ENCODE results near the gene SMG5. TPM values are rescaled to one million over a fixed set of nuclear protein-coding genes. Genes with fewer than 3 reads are reported as not detected.

The SMG5 gene
- total RNA-seq, 1 experiment from 2014 or later: 117 TPM

DNA sequence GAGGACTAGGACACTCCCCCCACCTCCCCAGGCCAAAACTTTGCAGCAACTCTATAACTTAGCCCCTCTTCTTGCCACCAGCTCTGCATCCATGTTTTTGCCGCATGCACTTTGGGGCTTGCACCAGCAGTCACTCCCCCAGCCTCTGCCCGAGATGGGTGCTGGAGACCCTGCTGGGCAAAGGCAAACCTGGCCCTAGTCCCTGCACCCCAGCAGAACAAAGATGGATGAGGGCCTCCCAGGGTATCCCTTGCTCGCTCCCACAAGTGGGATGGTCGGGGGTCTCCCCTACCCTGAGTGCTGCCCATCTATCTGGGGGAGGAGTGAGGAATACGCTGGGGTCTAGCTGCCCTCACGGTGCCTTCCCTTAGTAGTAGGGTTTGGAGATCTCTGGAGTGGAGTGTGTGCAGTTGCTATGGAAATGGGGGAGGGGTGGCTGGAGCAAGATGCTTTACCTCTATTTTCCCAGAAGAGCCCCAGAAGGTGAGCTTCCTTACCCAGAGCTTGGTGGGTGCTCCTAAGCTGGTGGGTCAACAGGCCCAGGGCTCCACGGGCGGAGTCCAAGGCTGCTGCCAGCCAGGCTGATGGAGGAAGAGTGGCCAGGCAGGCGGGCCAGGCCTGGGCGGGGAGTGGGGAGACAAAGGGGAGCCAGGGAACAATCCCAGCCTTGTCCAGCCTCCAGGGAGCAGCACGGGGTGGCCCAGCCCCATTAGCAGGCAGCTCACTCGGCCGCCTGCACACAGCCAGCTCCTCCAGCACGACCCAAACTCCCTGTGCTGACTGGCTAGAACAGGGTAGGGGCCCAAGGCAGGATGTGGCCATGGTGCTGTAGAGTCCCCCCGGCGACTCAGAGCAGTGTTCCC, 34.9 kb downstream of the SMG5 start, which contains the start of gene PAQR6:
Gene PAQR6 (minus strand): TSS at position 597 of the 863 bp plus-strand sequence. CDS start 1,325 bp downstream, outside the sequence.
- Histone ChIP-seq H3K4me1 (ENCODE audit: control insufficient read depth, insufficient read depth, low read length) (peaks cover 9% of the 10 kb centered on the region), H3K27ac (ENCODE audit: low read length) (no peak within 1 kb of the TSS), H3K9me3 (ENCODE audit: control insufficient read depth, insufficient read depth, low read depth, low read length) (no peaks in the 10 kb centered on the region), H3K36me3 (ENCODE audit: control insufficient read depth, insufficient read depth, low read length) (no peaks in the 10 kb centered on the region; the same call in none of the 2 replicates), H3K4me3 (ENCODE audit: low read depth in 2 of 2, low read length in 2 of 2) (no peak within 1 kb of the TSS), H3K27me3 (ENCODE audit: control insufficient read depth, insufficient read depth, low read length) (no peaks in the 10 kb centered on the region)
- in situ Hi-C loops (cut with HindIII; ENCODE audit: low pct_unique_long_range_greater_than_20kb, low sequenced_read_pairs) (no loop called here), intact Hi-C loops (cut with micrococcal nuclease; ENCODE audit: unreplicated experiment) (no loop called here)
- TF ChIP-seq POLR2AphosphoS5 (IDR thresholded peaks at IDR 0.05; ENCODE audit: low read depth, low read length) (peak; percentile 17; the same call in 1 of the 2 replicates), SIN3A (IDR thresholded peaks at IDR 0.05; ENCODE audit: borderline replicate concordance, insufficient read depth, low read depth, low read length) (no peak), TCF7L2 (IDR thresholded peaks at IDR 0.05; ENCODE audit: low read depth, low read length) (no peak)
- TF ChIP-seq, protein P1, sequence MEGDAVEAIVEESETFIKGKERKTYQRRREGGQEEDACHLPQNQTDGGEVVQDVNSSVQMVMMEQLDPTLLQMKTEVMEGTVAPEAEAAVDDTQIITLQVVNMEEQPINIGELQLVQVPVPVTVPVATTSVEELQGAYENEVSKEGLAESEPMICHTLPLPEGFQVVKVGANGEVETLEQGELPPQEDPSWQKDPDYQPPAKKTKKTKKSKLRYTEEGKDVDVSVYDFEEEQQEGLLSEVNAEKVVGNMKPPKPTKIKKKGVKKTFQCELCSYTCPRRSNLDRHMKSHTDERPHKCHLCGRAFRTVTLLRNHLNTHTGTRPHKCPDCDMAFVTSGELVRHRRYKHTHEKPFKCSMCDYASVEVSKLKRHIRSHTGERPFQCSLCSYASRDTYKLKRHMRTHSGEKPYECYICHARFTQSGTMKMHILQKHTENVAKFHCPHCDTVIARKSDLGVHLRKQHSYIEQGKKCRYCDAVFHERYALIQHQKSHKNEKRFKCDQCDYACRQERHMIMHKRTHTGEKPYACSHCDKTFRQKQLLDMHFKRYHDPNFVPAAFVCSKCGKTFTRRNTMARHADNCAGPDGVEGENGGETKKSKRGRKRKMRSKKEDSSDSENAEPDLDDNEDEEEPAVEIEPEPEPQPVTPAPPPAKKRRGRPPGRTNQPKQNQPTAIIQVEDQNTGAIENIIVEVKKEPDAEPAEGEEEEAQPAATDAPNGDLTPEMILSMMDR (IDR thresholded peaks at IDR 0.05): no peak
- POLR2A ChIA-PET: interaction anchor here (0.6 kb wide), 1 partner anchor 23 kb away, joined by 6 read pairs; no protein-coding TSS in a partner anchor
- no TSS peak for BruUV-seq (replicated peaks)
- no peak for DNase-seq (ENCODE audit: low read depth, low spot score)
- peak; percentile 46 for ATAC-seq
- CTCF ChIA-PET: interaction anchor here (0.9 to 1.1 kb wide), 2 partner anchors 12 to 23 kb away, joined by 3 to 15 read pairs; no protein-coding TSS in a partner anchor

DNA sequence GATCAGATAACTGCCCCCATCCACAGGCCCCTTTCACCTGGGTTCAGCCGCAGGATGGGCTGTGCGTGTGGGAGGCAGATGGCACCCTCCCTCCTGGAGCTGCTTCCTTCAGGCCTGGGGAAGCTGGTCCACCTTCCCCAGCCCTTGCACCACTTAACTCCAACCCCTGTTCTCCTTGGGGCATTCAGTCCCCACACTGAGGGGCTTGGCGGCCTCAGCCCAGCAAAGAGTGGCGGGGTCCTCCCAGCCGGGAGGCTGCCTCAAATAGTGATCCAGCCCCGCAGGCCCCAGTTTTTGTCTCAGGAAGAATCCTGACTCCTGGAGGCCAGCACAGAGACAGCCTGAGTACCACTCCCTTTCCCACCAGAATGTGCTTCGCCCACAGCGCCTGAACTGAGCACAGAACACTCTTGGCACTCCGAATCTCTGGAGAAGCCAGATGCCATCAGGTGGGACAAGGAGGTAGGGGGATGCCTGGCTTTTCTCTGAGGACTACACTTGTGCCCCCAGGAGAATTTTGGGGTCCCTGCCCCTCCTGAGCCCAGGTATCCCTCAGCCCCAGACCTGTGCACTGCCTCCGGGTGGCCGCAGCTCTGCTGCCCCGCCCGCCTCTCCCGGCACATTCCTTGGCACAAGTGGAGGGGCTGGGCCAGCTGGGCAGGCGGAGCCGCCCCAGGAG, 35.7 kb downstream of the SMG5 start:
- H3K9me3 ChIP-seq (ENCODE audit: control insufficient read depth, insufficient read depth, low read depth, low read length): no peaks in the 10 kb centered on the region
- BruUV-seq (replicated peaks): no TSS peak
- no peaks in the 10 kb centered on the region for H3K27me3 ChIP-seq (ENCODE audit: control insufficient read depth, insufficient read depth, low read length)
- no peak overlapping the region for H3K4me3 ChIP-seq (ENCODE audit: low read depth in 2 of 2, low read length in 2 of 2)
- intact Hi-C loops (cut with micrococcal nuclease; ENCODE audit: unreplicated experiment): no loop called here
- TF ChIP-seq, protein P2, sequence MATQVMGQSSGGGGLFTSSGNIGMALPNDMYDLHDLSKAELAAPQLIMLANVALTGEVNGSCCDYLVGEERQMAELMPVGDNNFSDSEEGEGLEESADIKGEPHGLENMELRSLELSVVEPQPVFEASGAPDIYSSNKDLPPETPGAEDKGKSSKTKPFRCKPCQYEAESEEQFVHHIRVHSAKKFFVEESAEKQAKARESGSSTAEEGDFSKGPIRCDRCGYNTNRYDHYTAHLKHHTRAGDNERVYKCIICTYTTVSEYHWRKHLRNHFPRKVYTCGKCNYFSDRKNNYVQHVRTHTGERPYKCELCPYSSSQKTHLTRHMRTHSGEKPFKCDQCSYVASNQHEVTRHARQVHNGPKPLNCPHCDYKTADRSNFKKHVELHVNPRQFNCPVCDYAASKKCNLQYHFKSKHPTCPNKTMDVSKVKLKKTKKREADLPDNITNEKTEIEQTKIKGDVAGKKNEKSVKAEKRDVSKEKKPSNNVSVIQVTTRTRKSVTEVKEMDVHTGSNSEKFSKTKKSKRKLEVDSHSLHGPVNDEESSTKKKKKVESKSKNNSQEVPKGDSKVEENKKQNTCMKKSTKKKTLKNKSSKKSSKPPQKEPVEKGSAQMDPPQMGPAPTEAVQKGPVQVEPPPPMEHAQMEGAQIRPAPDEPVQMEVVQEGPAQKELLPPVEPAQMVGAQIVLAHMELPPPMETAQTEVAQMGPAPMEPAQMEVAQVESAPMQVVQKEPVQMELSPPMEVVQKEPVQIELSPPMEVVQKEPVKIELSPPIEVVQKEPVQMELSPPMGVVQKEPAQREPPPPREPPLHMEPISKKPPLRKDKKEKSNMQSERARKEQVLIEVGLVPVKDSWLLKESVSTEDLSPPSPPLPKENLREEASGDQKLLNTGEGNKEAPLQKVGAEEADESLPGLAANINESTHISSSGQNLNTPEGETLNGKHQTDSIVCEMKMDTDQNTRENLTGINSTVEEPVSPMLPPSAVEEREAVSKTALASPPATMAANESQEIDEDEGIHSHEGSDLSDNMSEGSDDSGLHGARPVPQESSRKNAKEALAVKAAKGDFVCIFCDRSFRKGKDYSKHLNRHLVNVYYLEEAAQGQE (IDR thresholded peaks at IDR 0.05; ENCODE audit: insufficient read depth in 1 of 2, low read depth in 2 of 2, low read length in 1 of 2): no peak
- TF ChIP-seq POLR2AphosphoS5 (IDR thresholded peaks at IDR 0.05; ENCODE audit: low read depth, low read length): peak; percentile 17; the same call in 1 of the 2 replicates
- H3K27ac ChIP-seq (ENCODE audit: low read length): no peak overlapping the region
- no peaks in the 10 kb centered on the region; the same call in 1 of the 2 replicates for H3K36me3 ChIP-seq (ENCODE audit: control insufficient read depth, insufficient read depth, low read length)
- ATAC-seq: peak; percentile 39
- no peak for DNase-seq (ENCODE audit: low read depth, low spot score)
- CTCF ChIA-PET: no interaction called here
- in situ Hi-C loops (cut with HindIII; ENCODE audit: low pct_unique_long_range_greater_than_20kb, low sequenced_read_pairs): no loop called here
- POLR2A ChIA-PET: interaction anchor here (0.5 kb wide), 1 partner anchor 22 kb away, joined by 3 read pairs; no protein-coding TSS in a partner anchor
- H3K4me1 ChIP-seq (ENCODE audit: control insufficient read depth, insufficient read depth, low read length): peaks cover 9% of the 10 kb centered on the region
